ENCODE measurements around the gene CCDC8.
"Not testable (repeated sequence)": the region's sequence is repeated elsewhere in the genome, so short reads cannot be mapped to it uniquely, and the experiment has no call there.

The CCDC8 gene

GRCh38 chr19:46413262-46414031 is at the start of gene CCDC8:
Gene CCDC8 (minus strand): TSS chr19:46413564. CDS start chr19:46412810, 754 bp downstream.
- DNase-seq (ENCODE audit: low spot score): peak; percentile 79

DNA sequence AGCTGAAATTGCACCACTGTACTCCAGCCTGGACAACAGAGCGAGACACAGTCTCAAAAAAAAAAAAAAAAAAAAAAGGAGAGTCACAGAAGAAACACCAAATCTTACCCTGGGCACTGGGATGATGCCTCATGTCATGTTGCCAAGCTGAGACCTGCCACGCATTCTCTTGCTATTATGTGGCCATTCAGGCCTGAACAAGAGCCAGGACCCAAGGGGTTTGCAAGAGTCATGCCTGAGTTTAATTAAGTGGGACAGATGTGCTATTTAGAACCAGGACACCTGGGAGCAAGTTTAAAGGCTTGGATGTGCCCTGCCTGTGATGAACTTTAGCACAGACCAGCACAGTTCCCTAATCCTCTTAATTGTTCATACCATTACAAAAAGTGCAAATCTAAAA is 48.2 kb upstream of the CCDC8 start:
- no peak for DNase-seq (ENCODE audit: low spot score)

DNA sequence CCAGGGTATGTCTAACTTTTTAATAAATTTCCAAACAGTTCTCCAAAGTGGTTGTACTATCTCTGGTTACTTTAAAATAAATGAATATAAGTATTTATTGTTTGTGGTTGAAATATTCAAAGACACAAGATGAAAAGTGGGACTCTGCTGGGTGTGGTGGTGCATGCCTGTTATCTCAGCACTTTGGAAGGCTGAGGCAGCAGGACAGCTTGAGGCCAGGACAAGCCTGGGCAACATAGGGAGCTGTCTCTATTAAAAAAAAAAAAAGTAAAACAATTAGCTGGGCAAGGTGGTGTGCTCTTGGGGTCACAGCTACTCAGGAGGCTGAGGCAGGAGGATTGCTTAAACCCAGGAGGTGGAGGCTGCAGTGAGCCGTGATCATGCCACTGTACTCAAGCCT is 47.6 kb upstream of the CCDC8 start:
- DNase-seq (ENCODE audit: low spot score): no peak

DNA sequence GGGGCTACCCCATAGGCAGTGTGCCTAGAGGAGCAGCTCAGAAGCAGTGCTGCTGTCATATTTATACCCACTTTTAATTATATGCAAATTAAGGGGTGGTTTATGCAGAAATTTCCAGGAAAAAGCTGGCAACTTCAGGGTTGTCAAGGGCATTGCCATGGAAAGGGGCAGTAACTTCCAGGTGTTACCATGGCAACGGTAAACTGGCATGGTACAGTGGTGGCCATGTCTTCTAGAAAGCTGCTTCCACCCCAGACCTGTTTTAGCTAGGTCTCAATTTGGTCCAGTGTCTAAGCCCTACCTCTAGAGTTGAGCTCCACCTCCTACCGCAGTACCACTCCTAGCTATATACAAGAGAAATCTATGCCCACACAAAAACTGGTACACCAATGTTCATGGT is 46.7 kb upstream of the CCDC8 start:
- no peak for DNase-seq (ENCODE audit: low spot score)

GRCh38 chr19:46456930-46457329 is 43.6 kb upstream of the CCDC8 start:
- no peak for DNase-seq (ENCODE audit: low spot score)

DNA sequence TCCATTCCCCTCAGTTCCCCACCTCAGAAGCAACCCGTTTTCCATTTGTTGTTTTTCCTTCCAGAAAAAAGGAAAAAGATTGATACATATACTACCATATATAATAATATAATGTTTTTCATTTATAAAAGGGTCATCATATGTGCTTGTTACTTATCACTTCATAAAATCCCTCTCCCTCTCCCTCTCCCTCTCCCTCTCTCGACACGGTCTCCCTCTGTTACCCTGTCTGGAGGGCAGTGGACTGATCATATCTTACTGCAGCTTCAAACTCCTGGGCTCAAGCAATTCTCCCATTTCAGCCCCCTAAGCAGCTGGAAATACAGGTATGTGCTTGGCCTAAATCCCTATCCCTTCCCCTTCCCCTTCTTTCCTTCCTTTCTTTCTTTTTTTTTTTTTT is 40.9 kb upstream of the CCDC8 start:
- no peak for DNase-seq (ENCODE audit: low spot score)

DNA sequence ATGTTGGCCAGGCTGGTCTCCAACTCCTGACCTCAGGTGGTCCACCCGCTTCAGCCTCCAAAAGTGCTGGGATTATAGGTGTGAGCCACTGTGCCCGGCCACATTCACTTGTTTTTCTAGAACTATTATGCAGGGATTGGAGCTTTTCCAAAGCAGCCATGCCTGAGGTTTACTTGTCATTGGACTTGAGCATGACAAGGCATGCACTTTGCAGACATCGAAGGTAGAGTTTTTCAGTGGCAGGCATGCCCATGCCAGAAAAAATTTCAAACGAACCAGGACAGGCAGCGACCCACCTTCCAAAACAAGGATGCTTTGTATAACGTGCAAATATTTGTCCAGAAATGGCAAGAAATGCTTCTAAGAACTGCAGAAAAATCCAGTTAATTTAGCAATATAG is 40.3 kb upstream of the CCDC8 start:
- DNase-seq (ENCODE audit: low spot score): no peak

DNA sequence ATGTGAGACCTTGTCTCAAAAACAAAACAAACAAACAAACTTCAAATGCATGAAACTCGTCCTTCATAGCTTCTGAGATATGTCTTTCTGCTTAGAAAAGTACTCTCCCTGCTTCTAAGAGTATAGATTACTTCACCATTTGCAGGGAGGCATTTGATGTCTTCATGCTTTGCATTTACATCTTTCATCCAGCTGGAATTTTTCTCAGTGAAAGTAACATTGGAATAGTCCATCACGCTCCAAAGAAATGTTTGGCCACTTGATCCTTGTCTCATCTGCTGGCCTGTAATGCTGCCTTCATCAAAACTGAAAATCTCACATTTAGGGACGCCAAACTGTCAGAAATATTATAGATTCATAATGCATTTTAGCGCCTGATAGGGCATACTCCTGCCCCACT is 38.8 kb upstream of the CCDC8 start:
- no peak for DNase-seq (ENCODE audit: low spot score)

GRCh38 chr19:46451352-46451751 is 38.0 kb upstream of the CCDC8 start:
- DNase-seq (ENCODE audit: low spot score): no peak

DNA sequence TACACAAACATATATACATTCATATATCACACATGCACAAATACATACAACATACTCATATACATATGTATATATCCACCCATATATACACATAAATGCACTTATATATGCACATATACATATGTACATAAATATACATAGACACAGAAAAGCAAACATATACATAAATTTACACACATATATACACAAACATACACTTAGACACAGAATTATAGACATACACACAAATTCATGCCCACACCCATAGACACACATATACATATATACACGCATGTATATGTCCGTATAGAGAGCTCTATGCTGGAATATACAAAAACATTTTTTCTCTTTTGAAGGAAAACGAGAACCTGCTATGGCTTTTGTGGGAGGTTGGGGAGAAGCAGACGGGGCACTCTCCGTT is 37.4 kb upstream of the CCDC8 start:
- no peak for DNase-seq (ENCODE audit: low spot score)

GRCh38 chr19:46449228-46449627 is 35.9 kb upstream of the CCDC8 start:
- no peak for DNase-seq (ENCODE audit: low spot score)

GRCh38 chr19:46448601-46449000 is 35.2 kb upstream of the CCDC8 start:
- DNase-seq (ENCODE audit: low spot score): no peak

DNA sequence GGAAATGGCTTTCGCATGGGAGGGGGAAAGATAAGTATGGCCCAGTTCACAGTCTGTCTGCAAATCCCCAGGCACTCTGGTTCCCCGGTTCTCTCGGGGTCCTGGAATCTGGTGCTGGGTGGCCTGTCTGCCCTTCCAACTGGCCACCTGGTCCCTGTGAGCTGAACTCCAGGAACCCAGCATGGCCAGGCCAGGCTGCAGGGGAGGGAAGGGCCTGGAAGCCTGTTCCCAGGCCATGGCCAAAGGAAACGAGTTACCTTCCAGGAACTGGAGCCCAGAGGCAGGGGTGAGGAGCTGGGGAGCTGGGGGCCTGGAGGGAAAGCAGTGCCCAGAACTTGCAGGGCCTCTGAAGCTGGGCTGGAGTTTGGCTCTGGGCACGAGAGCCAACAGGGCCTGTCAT is 34.5 kb upstream of the CCDC8 start:
- no peak for DNase-seq (ENCODE audit: low spot score)

GRCh38 chr19:46447006-46447405 is 33.6 kb upstream of the CCDC8 start:
- no peak for DNase-seq (ENCODE audit: low spot score)

- no peak for DNase-seq (ENCODE audit: low spot score)
Measured at GRCh38 chr19:46446021-46446420, 32.7 kb upstream of the CCDC8 start.

- DNase-seq (ENCODE audit: low spot score): peak; percentile 71
Measured at GRCh38 chr19:46442808-46443450, 29.6 kb upstream of the CCDC8 start.

- no peak for DNase-seq (ENCODE audit: low spot score)
Measured at GRCh38 chr19:46441866-46442265, 28.5 kb upstream of the CCDC8 start.

GRCh38 chr19:46435689-46436088 is 22.3 kb upstream of the CCDC8 start:
- not testable (repeated sequence) for DNase-seq (ENCODE audit: low spot score)

GRCh38 chr19:46435009-46435408 is 21.6 kb upstream of the CCDC8 start:
- no peak for DNase-seq (ENCODE audit: low spot score)

DNA sequence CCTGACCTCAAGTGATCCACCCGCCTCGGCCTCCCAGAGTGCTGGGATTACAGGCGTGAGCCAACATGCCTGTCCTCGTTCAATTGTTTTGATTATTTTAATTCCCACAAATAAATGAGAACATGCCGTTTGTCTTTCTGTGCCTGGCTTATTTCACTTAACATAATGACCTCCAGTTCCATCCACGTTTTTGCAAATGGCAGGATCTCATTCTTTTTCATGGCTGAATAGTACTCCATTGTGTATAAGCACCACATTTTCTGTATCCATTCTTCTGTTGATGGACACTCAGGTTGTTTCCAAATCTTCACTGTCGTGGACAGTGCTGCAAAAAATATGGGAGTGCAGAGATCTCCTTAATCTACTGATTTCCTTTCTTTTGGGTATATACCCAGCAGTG is 20.1 kb upstream of the CCDC8 start:
- DNase-seq (ENCODE audit: low spot score): not testable (repeated sequence)

DNA sequence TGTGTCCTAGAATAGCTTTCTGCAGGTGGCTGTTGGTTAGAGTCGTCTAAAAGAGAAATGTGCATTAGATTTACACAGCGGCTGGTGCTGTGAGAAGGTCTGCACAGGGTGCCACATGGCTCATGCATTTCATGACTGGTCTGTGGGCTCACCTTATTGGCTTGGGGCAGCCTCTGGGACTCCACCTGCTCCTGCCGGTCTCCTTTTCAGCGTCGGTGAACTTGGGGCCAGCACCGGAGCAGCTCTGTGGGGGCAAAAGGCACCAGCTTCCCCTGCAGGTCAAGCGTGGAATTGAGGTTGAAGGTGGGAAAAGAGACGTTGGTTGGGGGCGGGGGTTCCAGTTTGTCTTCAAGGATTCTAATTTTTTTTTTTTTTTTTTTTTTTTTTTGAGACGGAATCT is 18.5 kb upstream of the CCDC8 start:
- DNase-seq (ENCODE audit: low spot score): no peak

DNA sequence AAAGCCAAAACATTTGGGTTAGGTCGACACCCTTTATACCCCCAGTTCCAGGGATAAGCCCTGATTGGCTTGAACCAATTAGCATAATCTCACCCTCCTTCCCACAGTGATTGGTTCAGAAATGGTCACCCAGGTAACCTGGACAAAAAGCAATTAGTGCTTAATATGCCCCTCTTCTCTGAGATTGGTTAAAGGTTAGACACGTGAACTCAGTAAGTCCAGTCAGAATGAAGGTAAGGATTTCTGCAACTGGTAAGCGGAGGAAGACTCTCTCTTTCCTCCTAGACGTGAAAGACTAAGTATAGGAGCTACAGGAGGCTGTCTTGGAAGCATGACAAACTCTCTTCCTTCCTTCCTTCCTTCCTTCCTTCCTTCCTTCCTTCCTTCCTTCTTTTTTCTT is 16.6 kb upstream of the CCDC8 start:
- DNase-seq (ENCODE audit: low spot score): no peak

DNA sequence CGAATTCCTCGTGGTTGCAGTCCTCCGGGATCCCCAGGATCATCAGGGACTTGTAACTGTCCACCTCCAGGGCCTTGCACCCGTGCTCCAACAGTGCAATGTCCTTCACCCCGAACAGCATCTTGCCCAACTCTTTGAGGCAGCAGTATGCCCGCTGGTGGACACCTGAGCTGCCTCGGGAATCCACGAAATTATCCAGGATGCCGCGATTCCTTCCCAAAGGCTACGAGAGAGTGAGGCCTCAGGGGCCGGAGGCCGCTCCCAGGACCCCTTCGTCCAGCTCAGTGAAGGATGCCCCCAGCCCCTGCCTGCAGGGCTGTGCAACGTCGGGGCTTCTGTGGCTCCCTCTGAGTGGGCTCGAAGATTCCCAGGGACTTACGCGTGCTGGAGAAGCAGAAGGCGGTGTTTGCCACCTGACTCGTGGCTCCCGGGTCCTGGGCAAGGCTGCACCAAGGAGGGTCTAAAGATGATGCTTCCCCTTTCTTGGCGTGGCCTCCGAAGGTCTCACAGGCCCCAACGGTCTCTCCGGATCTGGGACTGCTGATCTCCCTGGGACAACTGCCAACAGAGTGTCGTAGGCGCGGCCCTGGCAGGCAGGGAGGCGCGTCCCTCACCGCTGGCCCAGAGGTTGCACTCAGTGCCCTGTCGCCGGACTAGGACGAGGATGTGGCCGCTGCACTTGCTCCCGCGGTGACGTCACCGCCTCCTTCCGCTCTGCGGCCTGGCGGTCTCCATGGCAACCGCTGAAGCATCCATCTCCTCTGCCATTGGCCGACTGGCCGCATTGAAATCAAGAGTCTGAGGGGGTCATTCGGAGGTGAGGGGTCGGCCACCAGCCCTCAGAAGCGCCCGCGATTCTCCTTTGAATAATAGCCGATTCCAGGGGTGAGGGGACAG is 15.1 kb upstream of the CCDC8 start, which contains the start of gene PNMA8C:
TSS of gene PNMA8C (minus strand) at position 698 of the 897 bp plus-strand sequence. CDS start at position 121, 577 bp downstream.
- DNase-seq (ENCODE audit: low spot score): peak; percentile 54

Measured in GM03348 (cell line).